ENCODE measurements around the gene CAPZB.
A peak's percentile ranks its signal among the peaks of the same experiment; 100 is the strongest.

Gene CAPZB

GRCh38 chr1:19447550-19447949 is 37.8 kb downstream of the CAPZB start:
- H4K20me1 ChIP-seq (ENCODE audit: insufficient read depth, low read length): no peaks in the 10 kb centered on the region; the same call in 1 of the 2 replicates
- no peaks in the 10 kb centered on the region for H3K9me3 ChIP-seq (ENCODE audit: low read length)
- TF ChIP-seq CTCF (IDR thresholded peaks at IDR 0.05; ENCODE audit: low read length): no peak
- H3K79me2 ChIP-seq (ENCODE audit: insufficient read depth, low read length): 0 out of 2 replicates have a peak, but pooled peaks cover 3% of the 10 kb centered on the region
- H3K9ac ChIP-seq (ENCODE audit: low read length): no peak overlapping the region
- peaks cover 5% of the 10 kb centered on the region; the same call in 1 of the 2 replicates for H3K36me3 ChIP-seq (ENCODE audit: insufficient read depth, low read length)
- H3K4me3 ChIP-seq (ENCODE audit: low read depth, low read length, poor library complexity, severe bottlenecking): no peak overlapping the region
- peak overlapping the region; percentile 49 for H3K27ac ChIP-seq (ENCODE audit: low read depth, low read length, poor library complexity, severe bottlenecking)
- H3K27me3 ChIP-seq (ENCODE audit: insufficient read depth, low read length): no peaks in the 10 kb centered on the region
- H3K4me1 ChIP-seq (ENCODE audit: insufficient read depth, low read length, severe bottlenecking): peaks cover 44% of the 10 kb centered on the region
- H3K4me2 ChIP-seq (ENCODE audit: low read length): no peak overlapping the region
- H3F3A ChIP-seq (ENCODE audit: insufficient read depth, low read length): no peaks in the 10 kb centered on the region
- no peak overlapping the region for H2AFZ ChIP-seq (ENCODE audit: low read length)
- no peaks in the 10 kb centered on the region for H3K9me2 ChIP-seq (ENCODE audit: low read depth, low read length)

GRCh38 chr1:19445417-19446342 is 39.7 kb downstream of the CAPZB start:
- Histone ChIP-seq H4K20me1 (ENCODE audit: insufficient read depth, low read length) (no peaks in the 10 kb centered on the region; the same call in 1 of the 2 replicates), H3K36me3 (ENCODE audit: insufficient read depth, low read length) (peaks cover 5% of the 10 kb centered on the region; the same call in 1 of the 2 replicates), H3K79me2 (ENCODE audit: insufficient read depth, low read length) (0 out of 2 replicates have a peak, but pooled peaks cover 3% of the 10 kb centered on the region), H2AFZ (ENCODE audit: low read length) (no peak overlapping the region), H3K4me2 (ENCODE audit: low read length) (peak overlapping the region; percentile 13; the same call in 1 of the 2 replicates), H3K4me1 (ENCODE audit: insufficient read depth, low read length, severe bottlenecking) (peaks cover 52% of the 10 kb centered on the region), H3K9me2 (ENCODE audit: low read depth, low read length) (no peaks in the 10 kb centered on the region), H3K9ac (ENCODE audit: low read length) (no peak overlapping the region), H3K27ac (ENCODE audit: low read depth, low read length, poor library complexity, severe bottlenecking) (no peak overlapping the region), H3K27me3 (ENCODE audit: insufficient read depth, low read length) (no peaks in the 10 kb centered on the region), H3F3A (ENCODE audit: insufficient read depth, low read length) (no peaks in the 10 kb centered on the region), H3K9me3 (ENCODE audit: low read length) (no peaks in the 10 kb centered on the region), H3K4me3 (ENCODE audit: low read depth, low read length, poor library complexity, severe bottlenecking) (no peak overlapping the region)
- peak; percentile 45; the same call in 1 of the 2 replicates for TF ChIP-seq CTCF (IDR thresholded peaks at IDR 0.05; ENCODE audit: low read length)
- TF ChIP-seq EZH2 (IDR thresholded peaks at IDR 0.05; ENCODE audit: borderline replicate concordance, low read length): no peak

GRCh38 chr1:19444296-19445021 is 40.9 kb downstream of the CAPZB start:
- H3K36me3 ChIP-seq (ENCODE audit: insufficient read depth, low read length): peaks cover 5% of the 10 kb centered on the region; the same call in 1 of the 2 replicates
- H3K4me1 ChIP-seq (ENCODE audit: insufficient read depth, low read length, severe bottlenecking): peaks cover 59% of the 10 kb centered on the region
- no peak overlapping the region for H3K9ac ChIP-seq (ENCODE audit: low read length)
- H3F3A ChIP-seq (ENCODE audit: insufficient read depth, low read length): no peaks in the 10 kb centered on the region
- no peaks in the 10 kb centered on the region; the same call in 1 of the 2 replicates for H4K20me1 ChIP-seq (ENCODE audit: insufficient read depth, low read length)
- no peaks in the 10 kb centered on the region for H3K9me3 ChIP-seq (ENCODE audit: low read length)
- no peak overlapping the region for H3K4me2 ChIP-seq (ENCODE audit: low read length)
- H3K27ac ChIP-seq (ENCODE audit: low read depth, low read length, poor library complexity, severe bottlenecking): no peak overlapping the region
- no peak for TF ChIP-seq EZH2 (IDR thresholded peaks at IDR 0.05; ENCODE audit: borderline replicate concordance, low read length)
- no peak for TF ChIP-seq CTCF (IDR thresholded peaks at IDR 0.05; ENCODE audit: low read length)
- H3K79me2 ChIP-seq (ENCODE audit: insufficient read depth, low read length): 0 out of 2 replicates have a peak, but pooled peaks cover 9% of the 10 kb centered on the region
- H3K4me3 ChIP-seq (ENCODE audit: low read depth, low read length, poor library complexity, severe bottlenecking): no peak overlapping the region
- no peaks in the 10 kb centered on the region for H3K9me2 ChIP-seq (ENCODE audit: low read depth, low read length)
- H3K27me3 ChIP-seq (ENCODE audit: insufficient read depth, low read length): no peaks in the 10 kb centered on the region
- H2AFZ ChIP-seq (ENCODE audit: low read length): no peak overlapping the region

All from OCI-LY1 (cell line).